ENCODE measurements around the gene CDH15. TPM values are rescaled to one million over a fixed set of nuclear protein-coding genes. Genes with fewer than 3 reads are reported as not detected.

CDH15 gene
- total and polyA plus RNA-seq, 9 of the 15 experiments (the other 6 are each of a cell fraction or from before 2014, with no cell fraction given): 0.07 to 0.18 TPM; not detected in 7

GRCh38 chr16:89216315-89217137 is 45.0 kb downstream of the CDH15 start (continued):
- peak; percentile 73 for TF ChIP-seq POLR2AphosphoS5 (IDR thresholded peaks at IDR 0.05; ENCODE audit: control insufficient read depth, insufficient read depth, low read depth, low read length)
- no peak for TF ChIP-seq MXD1 (CRISPR knock-in tag; IDR thresholded peaks at IDR 0.05; ENCODE audit: borderline replicate concordance, poor library complexity, severe bottlenecking)
- peak; percentile 74 for TF ChIP-seq ARID4B (CRISPR knock-in tag; IDR thresholded peaks at IDR 0.05)
- peak; percentile 54; the same call in 1 of the 2 replicates for TF ChIP-seq CTBP1 (IDR thresholded peaks at IDR 0.05; ENCODE audit: borderline replicate concordance)
- peak; percentile 73 for TF ChIP-seq JUND (IDR thresholded peaks at IDR 0.05; ENCODE audit: borderline replicate concordance, low read depth, low read length)
- peak; percentile 80; the same call in 2 of the 3 replicates for TF ChIP-seq JUND (tag; IDR thresholded peaks at IDR 0.05; ENCODE audit: borderline replicate concordance, low read depth, low read length)
- TF ChIP-seq ZNF41 (CRISPR knock-in tag; conservative IDR thresholded peaks at IDR 0.05): no peak
- TF ChIP-seq E2F4 (CRISPR knock-in tag; IDR thresholded peaks at IDR 0.05; ENCODE audit: low read depth): no peak
- peak; percentile 48; the same call in 1 of the 2 replicates for TF ChIP-seq ESRRA (IDR thresholded peaks at IDR 0.05; ENCODE audit: borderline replicate concordance, low read depth)
- peak; percentile 79 for TF ChIP-seq SMARCE1 (IDR thresholded peaks at IDR 0.05)
- TF ChIP-seq TAF9B (IDR thresholded peaks at IDR 0.05; ENCODE audit: partially characterized antibody): peak; percentile 73
- no peak for TF ChIP-seq NR2C2 (CRISPR knock-in tag; IDR thresholded peaks at IDR 0.05)
- TF ChIP-seq NR2C2 (tag; IDR thresholded peaks at IDR 0.05): no peak
- TF ChIP-seq TEAD4 (IDR thresholded peaks at IDR 0.05; ENCODE audit: low read length): peak; percentile 77
- no peak for TF ChIP-seq TEAD4 (CRISPR knock-in tag; IDR thresholded peaks at IDR 0.05; ENCODE audit: borderline replicate concordance)
- peak; percentile 40 for TF ChIP-seq ZNF280A (IDR thresholded peaks at IDR 0.05; ENCODE audit: low read depth, partially characterized antibody)
- peak; percentile 71; the same call in 1 of the 2 replicates for TF ChIP-seq ZNF263 (CRISPR knock-in tag; IDR thresholded peaks at IDR 0.05; ENCODE audit: borderline replicate concordance)

All from K562 (cell line).